Lower lobe of right lung (tissue), 2 donors: ENCODE measurements around the gene SLCO1A2. TPM values are rescaled to one million over a fixed set of nuclear protein-coding genes. Genes with fewer than 3 reads are reported as not detected.

Experiments
- ATAC-seq, 2 donors: fragments of 200-7000 bp; cut with Tn5 transposase; one replicate each; pipeline ENCODE4 v1.9.1; 2020 to 2022; ENCODE audit warnings: mild to moderate bottlenecking in 2 of 2, moderate library complexity in 2 of 2
- DNase-seq: peaks from one replicate; pipeline ENCODE4 v3.0.0-alpha.2; 2020
- H3K27ac ChIP-seq: fragments of 200-600 bp; one replicate; pipeline ENCODE4 v1.8.0; 2022
- H3K27me3 ChIP-seq: fragments of 200-600 bp; one replicate; pipeline ENCODE4 v1.8.0; 2022; ENCODE audit warnings: low read depth
- H3K36me3 ChIP-seq: fragments of 200-600 bp; one replicate; pipeline ENCODE4 v1.8.0; 2022; ENCODE audit warnings: mild to moderate bottlenecking
- H3K4me1 ChIP-seq: fragments of 200-600 bp; one replicate; pipeline ENCODE4 v1.8.0; 2022
- H3K4me3 ChIP-seq: fragments of 200-600 bp; one replicate; pipeline ENCODE4 v1.8.0; 2022; ENCODE audit warnings: mild to moderate bottlenecking
- H3K9me3 ChIP-seq: fragments of 200-600 bp; one replicate; pipeline ENCODE4 v1.8.0; 2022
- intact Hi-C: fragments of 100-400 bp; cut with DNase I; formaldehyde crosslinking; loops from one replicate; pipeline ENCODE4 v1.11.0; 2022
- total RNA-seq: library from RNA; stranded (reverse); fragmentation: NEBNext Ultra II Directional; extraction: Animal tissue kit (Norgen Biotek cat#: 25700); gene quantifications from one replicate; pipeline ENCODE4 v1.2.1, GENCODE V29; 2021
- TF ChIP-seq, protein P1 (sequence below): fragments of 200-600 bp; IDR thresholded peaks from one replicate; pipeline ENCODE4 v1.8.0; 2022; ENCODE audit warnings: antibody characterized with exemption, mild to moderate bottlenecking
- donor health status: DM: no; HTN: yes; CAD: no; lungs with severe emphysema.

Gene SLCO1A2
- total RNA-seq, 1 donor from 2014 or later = 3.5 TPM

DNA sequence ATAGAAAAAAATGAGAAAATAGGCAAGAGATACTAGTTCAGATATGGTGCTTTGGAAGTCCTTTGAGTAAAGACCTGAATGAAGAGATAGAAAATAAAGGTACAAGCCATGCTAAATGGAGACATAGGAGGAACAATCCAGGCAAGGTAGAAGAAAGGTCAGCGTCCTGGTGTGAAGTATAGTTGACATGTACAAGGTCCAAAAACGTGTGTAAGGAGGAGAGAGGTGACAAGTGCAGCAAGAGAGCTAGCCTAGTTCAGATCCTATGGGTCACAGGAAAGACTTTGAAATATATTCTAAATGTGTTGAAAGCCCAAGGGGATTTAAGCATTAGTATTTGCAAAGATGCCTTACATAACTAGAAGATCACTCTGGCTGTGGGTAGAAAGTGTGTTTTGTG lies 115.5 kb downstream of the SLCO1A2 start:
- TF ChIP-seq, protein P1, sequence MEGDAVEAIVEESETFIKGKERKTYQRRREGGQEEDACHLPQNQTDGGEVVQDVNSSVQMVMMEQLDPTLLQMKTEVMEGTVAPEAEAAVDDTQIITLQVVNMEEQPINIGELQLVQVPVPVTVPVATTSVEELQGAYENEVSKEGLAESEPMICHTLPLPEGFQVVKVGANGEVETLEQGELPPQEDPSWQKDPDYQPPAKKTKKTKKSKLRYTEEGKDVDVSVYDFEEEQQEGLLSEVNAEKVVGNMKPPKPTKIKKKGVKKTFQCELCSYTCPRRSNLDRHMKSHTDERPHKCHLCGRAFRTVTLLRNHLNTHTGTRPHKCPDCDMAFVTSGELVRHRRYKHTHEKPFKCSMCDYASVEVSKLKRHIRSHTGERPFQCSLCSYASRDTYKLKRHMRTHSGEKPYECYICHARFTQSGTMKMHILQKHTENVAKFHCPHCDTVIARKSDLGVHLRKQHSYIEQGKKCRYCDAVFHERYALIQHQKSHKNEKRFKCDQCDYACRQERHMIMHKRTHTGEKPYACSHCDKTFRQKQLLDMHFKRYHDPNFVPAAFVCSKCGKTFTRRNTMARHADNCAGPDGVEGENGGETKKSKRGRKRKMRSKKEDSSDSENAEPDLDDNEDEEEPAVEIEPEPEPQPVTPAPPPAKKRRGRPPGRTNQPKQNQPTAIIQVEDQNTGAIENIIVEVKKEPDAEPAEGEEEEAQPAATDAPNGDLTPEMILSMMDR = no peak
- Histone ChIP-seq H3K36me3 (no peaks in the 10 kb centered on the region), H3K27me3 (no peaks in the 10 kb centered on the region), H3K4me3 (no peak overlapping the region), H3K4me1 (no peaks in the 10 kb centered on the region), H3K9me3 (no peaks in the 10 kb centered on the region), H3K27ac (no peak overlapping the region)
- intact Hi-C loops = no loop called here
- DNase-seq (no peak), ATAC-seq (no peak)

Other genes starting within 250 kb of the SLCO1A2 start
- gene SLCO1B1, start 203.7 kb downstream of the SLCO1A2 start, total RNA-seq = not detected
- gene IAPP, start 38.0 kb upstream of the SLCO1A2 start, total RNA-seq = not detected
- 24.6 TPM for gene PYROXD1, start 102.7 kb upstream of the SLCO1A2 start, total RNA-seq
- gene RECQL, start 166.7 kb upstream of the SLCO1A2 start, total RNA-seq = 30.0 TPM
- 26.5 TPM for gene GOLT1B, start 166.9 kb upstream of the SLCO1A2 start, total RNA-seq
- gene SPX, start 191.4 kb upstream of the SLCO1A2 start, total RNA-seq = 0.59 TPM